HG03039 (cell line): ENCODE data around the gene FAM83B.
"Not testable (repeated sequence)": the region's sequence is repeated elsewhere in the genome, so short reads cannot be mapped to it uniquely, and the experiment has no call there.

ENCODE experiments used
- ATAC-seq: cut with Tn5 transposase; IDR thresholded peaks from one replicate; pipeline ENCODE4 v1.9.1; 2021; ENCODE audit warnings: mild to moderate bottlenecking, moderate library complexity; ENCODE audit not compliant: unreplicated experiment

FAM83B gene

DNA sequence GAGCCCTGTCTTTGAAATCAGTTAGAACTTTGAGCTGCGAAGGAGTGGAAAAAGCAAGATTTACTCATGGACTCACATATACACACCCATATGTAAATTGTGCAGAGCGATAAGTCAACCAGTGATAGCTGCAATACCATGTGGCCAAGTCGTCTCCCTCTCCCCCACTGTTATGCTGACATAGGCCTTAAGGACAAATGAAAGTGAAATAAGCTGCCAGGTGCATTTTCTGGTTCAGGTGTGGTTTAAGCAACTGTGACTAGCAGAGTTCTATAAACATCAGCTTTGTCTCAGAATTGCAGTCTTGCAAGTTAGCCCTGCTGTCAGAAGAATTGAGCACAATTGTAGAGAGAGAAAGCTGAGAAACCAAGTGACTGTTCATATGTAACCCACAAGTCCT, 9.6 kb downstream of the FAM83B start:
- ATAC-seq: no peak

DNA sequence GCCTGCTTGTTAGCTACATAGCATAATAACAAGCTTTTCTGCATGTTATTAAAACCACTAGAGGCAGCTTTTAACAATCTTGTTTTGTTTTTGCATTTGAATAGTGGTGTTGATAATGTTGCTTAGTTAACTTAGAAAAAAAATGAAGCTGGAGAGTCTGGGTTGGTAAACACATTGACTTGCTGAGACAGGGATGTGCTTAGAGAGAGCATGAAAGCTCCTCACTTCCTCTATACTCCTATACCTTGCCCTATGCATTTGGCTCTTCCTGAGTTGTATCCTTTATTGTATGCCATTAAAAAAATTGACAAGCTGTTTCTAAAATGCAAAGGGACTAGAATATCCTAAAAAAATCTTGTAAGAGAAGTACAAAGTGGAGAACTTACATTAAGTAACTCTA, 13.6 kb downstream of the FAM83B start:
- ATAC-seq: no peak

DNA sequence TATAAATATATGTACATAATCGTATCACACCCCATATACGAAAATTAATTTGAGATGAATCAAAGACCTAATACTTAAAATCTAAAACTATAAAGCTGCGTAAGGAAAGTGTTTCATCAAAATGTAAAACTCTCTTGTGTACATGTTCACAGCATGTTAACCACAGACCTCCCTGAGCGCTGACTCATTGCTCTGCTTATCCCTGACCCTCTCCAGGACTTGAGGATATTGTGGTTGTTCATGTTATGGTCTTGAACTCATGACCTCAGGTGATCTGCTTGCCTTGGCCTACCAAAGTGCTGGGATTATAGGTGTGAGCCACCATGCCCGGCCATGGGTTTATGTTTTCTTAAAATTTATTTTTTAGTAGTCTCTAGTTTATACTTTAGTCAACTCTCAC, 14.2 kb downstream of the FAM83B start:
- no peak for ATAC-seq

DNA sequence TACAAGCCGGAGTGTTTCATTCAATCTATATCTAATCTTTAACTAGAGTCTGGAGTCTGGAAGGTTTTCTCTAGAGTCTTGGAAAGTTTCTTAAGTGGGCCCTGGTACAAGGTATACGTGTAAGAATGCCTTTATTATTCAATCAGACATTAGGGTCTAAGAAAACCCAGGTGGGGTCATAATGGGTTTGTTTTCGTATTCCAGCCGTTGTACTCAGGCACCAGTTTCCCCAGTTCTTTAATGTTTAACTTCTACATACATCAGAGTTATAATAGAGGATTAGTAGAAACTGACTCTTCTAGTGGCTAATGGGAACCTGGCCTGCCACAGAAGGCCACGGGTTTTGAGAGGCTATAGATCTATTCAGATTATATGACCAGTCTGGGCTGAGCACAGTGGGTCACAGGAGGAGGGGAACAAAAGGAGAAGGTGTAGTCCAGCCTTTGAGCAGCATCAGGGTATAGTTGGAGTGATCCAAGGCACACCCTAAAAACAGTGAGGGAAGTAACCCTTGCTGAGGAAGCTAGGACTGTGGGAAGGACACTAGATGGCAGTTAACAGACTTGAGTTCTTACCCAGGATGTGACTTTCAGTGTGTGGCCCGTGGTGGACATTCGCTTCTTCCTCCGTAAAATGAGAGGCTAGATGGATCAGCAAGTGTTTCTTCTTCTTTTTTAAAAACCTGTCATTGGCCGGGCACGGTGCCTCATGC, 15.5 kb downstream of the FAM83B start:
- no peak for ATAC-seq

DNA sequence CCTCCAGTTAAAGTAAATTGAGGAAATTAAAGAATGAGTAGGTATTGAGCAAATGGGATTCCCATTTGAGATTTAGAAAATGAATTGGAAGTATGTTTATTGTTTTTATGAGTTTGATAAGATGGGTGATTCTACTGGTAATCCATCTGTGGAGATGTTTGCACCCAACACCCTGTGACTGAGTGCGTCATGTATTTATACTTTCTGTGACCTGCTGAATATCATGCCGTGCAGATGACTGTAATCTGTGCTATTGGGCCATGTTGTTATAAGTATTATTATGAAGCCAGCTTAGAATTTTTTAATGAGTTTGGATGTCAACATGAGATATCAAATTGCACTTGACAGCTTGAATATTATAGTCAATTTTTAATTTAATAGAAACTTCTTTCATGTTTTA, 17.7 kb downstream of the FAM83B start:
- no peak for ATAC-seq

DNA sequence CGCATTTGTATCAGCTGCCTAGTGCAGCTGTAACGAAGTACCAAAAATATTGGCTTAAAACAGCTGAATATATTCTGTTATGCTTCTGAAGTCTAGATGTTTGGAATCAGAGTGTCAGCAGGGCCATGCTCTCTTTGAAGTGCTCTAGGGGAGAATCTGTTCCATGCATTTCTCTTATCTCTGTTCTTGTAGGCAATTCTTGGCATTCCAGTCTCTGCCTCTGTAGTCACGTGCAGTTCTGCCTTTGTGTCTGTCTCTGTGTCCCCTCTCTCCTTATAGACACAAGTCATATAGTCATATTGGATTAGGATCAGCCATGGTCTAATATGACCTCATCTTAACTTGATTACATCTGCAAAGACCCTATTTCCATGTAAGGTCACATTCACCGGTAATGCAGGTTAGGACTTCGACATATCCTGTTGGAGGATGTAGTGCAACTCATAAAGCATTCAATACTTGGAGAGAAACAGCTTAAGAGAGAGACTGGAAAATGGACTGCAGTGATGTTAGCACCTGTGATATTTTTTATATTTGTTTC, 18.6 kb downstream of the FAM83B start:
- ATAC-seq: no peak

DNA sequence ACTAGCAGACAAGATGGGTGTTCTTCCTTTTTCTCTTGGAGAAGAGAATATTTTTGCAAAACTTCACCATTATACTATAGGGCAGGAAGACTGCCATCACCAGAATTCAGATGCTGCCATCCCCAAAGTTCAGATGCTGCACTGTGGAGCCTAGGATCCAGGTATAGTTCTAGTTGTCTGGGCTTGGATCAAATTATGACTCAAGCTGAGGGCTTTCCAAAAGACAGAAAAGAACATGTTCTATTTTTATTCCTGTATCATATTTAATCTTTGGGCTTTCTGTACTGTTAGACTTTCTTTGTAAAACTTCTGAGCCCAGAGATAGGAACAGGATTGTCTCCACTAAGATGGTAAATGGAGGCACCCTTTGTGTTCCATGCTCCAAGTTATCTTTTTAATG, 22.0 kb downstream of the FAM83B start:
- ATAC-seq: no peak

DNA sequence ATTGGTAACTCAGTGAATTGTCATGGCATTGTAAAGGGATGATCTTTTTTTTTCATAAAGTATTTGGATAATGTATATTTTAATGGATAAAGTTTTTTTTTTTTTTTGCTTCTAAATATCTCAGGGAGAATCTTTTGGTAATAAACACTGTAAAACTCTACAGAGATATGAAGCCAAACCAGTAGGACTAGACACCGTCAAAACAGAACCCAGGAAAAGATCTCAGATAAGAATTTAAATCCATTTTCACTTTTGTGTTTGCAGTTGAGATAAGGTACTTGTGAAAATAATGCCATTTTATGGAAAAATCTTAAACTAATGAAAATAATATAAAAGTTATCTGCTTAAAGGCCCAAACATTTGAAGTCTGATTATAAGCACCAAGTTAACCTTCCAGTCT, 27.0 kb downstream of the FAM83B start:
- ATAC-seq: no peak

DNA sequence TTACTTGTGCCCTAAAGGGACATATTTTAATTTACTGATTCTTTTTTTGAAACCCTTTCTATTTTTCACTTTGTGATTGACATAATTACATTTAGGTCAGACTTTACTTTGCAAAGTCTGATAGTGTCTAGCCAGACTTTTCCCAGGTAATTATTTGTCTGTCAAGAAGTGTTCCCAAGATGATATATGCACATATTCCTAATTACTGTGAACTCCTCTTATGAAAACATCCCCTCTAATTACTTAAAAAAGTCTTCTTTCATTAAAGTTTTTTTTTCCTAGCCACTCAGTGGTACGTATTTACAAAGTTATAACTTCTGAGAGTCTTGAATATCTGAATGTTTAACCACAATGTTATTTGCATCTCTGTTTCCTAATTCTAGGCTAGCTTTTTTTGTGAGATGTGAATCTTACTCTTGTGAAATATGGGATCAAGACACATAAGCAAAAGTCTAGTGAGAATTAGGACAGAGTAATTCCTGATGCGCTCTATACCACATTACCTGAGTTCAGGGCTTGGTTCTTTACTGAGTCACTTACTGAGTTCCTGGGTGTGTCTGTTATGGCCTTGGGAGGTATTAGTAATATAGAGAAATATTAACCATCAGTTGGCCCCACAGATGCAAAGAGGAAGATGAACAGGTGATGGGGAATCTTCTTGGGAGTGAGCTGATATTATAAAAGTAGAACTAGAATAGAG, 27.9 kb downstream of the FAM83B start:
- no peak for ATAC-seq

DNA sequence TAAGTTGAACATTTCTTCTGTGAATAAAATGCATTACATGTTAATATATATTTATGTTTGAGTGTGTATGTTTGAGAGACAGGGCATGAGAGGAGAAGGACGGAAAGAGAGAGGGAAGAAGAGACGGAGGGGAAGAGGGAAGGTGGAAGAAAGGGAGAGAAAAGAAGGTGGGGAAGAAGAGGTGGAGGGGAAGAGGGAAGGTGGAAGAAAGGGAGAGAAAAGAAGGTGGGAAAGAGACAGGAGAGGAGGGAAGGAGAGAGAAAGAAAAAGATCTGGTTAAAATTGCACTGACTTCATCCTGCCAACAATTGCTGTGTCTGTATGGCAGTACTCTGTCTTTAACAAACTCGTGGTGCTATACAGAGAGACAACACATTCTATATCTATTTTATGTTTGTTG, 29.0 kb downstream of the FAM83B start:
- no peak for ATAC-seq

DNA sequence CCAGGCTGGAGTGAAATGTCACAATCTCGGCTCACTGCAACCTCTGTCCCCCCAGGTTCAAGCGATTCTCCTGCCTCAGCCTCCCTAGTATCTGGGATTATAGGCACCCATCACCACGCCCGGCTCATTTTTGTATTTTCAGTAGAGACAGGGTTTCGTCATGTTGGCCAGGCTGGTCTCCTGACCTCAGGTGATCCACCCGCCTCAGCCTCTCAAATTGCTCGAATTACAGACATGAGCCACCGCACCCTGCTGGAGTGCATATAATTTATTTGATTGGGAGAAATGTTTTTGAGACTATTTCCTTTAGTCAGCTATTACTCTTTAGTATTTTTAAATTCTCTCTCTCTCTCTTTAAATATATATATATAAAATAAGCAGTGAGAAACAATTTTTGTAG, 29.8 kb downstream of the FAM83B start:
- ATAC-seq: no peak

DNA sequence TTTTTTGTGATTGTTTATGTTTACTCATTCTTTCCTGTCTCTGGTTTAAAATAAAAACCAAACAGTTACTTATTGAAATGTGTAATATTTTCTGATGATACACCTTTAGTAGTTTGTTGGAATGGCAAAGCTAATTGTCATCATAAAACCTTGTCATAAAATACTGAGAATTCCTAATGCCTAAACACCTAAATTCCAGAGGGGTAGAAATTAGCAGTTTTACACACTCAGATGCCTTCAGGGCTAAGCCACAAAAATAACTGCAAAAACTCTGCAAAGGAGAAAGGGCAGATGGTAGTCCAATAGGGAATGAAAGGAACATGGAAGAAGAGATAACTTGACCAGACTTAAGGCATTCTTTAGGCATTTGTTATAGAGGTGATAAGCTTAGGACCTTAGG, 30.3 kb downstream of the FAM83B start:
- ATAC-seq: no peak

DNA sequence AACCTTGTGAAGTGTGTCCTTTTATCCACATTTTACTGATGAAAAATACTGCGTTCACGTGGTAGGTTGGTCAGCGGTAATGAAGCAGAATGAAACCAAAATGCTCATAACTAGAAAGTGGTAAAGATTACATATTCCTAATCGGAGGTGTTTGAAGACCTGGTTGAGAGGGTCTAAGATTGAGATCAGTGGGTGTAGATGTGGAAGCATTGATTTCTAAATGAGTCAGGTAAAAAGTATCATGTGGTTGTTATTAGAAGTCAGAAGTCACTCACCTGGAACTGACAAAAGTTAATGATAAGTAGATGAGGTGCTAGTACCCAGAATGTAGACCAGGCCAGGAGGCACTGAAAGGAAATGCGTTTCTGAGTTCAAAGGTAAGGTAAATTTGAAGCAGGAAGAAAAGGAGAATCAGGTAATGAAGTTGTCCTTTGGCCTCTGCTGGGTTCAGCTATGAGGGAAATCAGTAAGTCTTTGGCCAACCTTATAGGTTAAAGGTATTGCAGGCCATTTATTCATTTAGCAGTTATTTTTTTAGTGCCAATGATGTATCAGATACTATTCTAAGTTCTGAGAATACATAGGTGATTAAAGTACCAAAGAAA, 31.2 kb downstream of the FAM83B start:
- no peak for ATAC-seq

DNA sequence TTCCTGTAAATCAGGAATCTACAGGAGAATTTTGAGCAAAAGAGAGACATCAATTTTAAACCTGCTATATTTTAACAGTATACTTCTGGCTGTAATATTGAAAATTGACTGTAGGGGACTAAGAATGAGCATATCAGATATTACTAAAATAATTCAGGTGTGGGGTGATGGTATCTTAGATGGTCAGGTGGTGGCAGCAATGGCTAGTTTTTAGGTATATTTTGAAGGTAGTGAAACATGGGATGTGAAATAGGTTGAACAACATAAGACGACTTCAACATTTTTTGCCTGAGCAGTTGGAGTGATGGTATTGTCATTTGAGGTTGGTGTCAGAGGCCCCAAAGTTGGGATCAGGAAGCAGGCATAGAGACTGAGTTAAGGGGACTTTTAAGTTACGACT, 32.1 kb downstream of the FAM83B start:
- ATAC-seq: no peak

DNA sequence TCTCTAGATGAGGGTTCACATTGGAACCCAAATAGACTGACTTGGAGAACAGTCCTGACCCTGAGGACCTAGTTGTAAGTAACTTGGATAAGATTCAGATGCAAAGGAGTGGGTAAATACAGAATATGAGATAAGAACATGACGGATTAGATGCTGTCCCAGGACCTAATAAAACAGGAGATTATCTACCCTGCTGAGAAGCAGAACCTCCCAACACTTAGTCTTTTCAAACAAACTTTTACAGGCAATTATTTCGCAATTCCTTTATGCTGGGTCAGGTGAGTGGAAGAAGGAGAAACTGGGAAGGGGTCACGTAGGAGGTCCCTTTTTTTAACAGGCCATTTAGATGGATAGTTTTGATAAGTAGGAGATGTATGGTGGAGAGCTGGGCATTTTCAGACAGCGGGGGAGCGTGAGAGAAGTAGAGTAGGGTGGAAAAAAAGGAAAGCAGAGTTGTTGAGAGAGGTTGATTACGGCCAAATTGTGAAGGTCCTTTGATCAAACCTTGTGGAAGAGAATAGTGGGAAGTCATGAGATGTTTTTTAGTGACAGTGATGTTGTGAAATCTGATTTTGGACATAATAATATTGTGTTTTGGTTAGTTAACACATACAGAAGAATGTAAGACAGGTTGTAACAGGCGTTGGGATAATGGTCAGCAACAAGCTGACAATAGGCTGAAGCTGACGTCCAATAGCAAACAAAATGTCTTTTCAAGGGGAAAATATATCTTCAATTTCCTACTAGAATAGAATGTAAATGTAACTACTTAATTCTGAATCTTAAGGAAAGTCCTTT, 32.8 kb downstream of the FAM83B start:
- no peak for ATAC-seq

DNA sequence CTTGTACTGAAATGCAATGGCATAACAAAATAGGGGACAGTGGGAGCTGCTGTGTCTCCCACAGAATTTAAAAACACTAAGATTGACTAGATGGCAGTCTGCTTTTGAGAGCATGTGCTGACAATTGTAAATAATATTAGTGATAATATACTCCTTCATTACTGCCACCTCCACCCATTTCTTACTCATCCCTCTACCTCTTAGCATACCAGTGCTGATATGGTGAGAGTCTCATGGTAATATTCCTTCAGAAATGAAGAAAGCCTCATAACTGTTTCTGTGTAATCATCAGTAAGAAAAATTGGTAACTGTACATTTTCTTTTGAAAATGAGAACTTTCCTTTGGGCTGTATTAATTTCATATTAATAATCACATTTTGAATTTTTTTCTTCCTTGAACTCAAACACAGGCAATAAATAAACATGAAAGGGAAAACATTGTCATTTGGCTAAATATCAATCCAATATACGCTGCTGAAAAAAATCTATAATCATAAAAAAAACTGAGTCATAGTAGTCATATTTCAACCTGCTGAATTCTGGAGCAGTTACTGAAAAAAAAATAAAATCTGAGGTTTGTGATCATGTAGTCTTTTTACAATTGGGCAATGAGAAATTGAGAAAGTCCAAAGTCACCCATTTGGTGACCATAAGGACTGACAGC, 34.6 kb downstream of the FAM83B start:
- ATAC-seq: no peak

DNA sequence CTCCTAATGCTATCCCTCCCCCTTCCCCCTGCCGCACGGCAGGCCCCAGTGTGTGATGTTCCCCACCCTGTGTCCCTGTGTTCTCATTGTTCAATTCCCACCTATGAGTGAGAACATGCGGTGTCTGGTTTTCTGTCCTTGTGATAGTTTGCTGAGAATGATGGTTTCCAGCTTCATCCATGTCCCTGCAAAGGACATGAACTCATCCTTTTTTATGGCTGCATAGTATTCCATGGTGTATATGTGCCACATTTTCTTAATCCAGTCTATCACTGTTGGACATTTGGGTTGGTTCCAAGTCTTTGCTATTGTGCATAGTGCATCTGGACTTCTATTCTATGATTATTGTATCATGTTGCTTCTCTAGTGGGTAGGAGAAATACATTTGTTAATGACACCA, 35.3 kb downstream of the FAM83B start:
- ATAC-seq: not testable (repeated sequence)

DNA sequence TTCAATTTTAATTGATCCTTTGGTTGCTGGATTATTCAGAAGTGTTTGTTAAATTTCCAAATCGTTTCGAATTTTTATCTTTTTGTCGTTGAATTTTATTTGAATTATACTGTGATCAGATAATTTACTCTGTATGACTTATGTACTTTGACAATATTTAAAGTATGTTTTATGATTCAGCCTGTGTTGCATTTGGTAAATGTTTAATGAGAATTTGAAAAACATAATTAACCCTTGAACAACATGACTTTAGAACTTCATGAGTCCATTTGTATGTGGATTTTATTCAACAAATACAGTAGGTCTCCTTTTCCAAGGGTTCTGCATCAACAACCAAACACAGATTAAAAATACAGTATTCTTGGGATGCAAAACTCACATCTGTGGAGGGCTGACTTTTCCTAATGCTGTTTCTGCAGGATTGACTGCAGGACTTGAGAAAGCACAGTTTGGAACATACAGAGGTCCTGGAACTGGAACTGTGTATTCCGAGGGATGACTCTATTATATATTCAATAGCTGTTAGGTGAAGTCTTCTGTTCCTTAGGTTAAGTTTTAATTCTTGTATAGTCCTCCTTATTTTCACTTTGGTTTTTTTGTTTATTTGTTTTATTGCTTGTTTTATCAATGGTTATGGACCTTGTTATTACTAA, 40.5 kb downstream of the FAM83B start:
- no peak for ATAC-seq

DNA sequence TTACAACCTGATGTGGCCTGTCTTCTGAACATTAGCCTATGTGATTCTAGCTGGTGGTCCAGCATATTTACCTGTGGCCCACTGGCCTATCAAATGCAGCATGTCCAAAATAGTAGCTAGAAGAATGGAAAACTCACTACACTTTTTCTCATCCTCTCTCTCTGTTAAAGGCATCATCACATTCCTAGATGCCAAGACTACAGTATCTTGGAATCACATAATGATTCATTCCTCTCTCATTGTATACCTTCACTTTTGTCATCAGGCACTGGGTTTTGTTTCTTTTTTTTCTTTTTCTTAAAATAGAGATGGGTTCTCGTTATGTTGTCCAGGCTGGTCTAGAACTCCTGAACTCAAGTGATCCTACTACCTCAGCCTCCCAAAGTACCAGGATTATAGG, 45.0 kb downstream of the FAM83B start:
- no peak for ATAC-seq

DNA sequence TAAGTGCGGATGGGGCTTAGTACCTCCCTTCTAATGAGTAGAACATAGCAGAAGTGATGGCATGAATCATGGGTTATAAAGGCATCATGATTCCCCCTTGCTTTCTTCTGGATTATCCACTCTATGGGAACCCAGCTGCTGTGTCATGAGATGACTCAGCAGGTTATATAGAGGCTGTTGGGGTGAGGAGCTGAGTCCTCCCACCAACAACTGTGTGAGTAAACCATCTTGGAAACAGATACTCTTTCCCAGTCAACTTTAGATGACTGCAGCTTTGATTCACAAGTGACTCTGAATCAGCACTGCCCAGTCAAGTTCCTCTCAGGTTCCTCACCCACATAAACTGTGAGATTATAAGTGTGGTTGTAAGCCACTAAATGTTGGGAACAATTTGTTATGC, 46.3 kb downstream of the FAM83B start:
- no peak for ATAC-seq
